Endothelial cell (in vitro differentiated cells): ENCODE data around the gene CACNA1C. TPM values are rescaled to one million over a fixed set of nuclear protein-coding genes. Genes with fewer than 3 reads are reported as not detected.

Experiments
- DNase-seq: peaks from one replicate; pipeline ENCODE4 v3.0.0; 2021; ENCODE audit warnings: low spot score
- H3K27ac Mint-ChIP-seq: one replicate; pipeline ENCODE4 v1.8.0; 2021; ENCODE audit warnings: mixed read lengths, inconsistent platforms; ENCODE audit not compliant: unreplicated experiment
- H3K27me3 Mint-ChIP-seq: one replicate; pipeline ENCODE4 v1.8.0; 2021; ENCODE audit warnings: mild to moderate bottlenecking, moderate library complexity, mixed read lengths, inconsistent platforms; ENCODE audit not compliant: unreplicated experiment
- H3K36me3 Mint-ChIP-seq: one replicate; pipeline ENCODE4 v1.8.0; 2021; ENCODE audit warnings: mild to moderate bottlenecking, low read depth, mixed read lengths, inconsistent platforms; ENCODE audit not compliant: unreplicated experiment
- H3K4me1 Mint-ChIP-seq: one replicate; pipeline ENCODE4 v1.8.0; 2021; ENCODE audit warnings: mild to moderate bottlenecking, mixed read lengths, inconsistent platforms; ENCODE audit not compliant: unreplicated experiment
- H3K4me3 Mint-ChIP-seq: one replicate; pipeline ENCODE4 v1.8.0; 2021; ENCODE audit warnings: mild to moderate bottlenecking, mixed read lengths, inconsistent platforms; ENCODE audit not compliant: unreplicated experiment
- H3K9me3 Mint-ChIP-seq: one replicate; pipeline ENCODE4 v1.8.0; 2021; ENCODE audit warnings: mixed read lengths, inconsistent platforms; ENCODE audit not compliant: unreplicated experiment
- CTCF ChIP-seq: fragments of 200-600 bp; sonication (generic); IDR thresholded peaks from one replicate; pipeline ENCODE4 v1.5.0; 2021; ENCODE audit warnings: antibody characterized with exemption; ENCODE audit not compliant: unreplicated experiment
- total RNA-seq: library from RNA; stranded (reverse); fragmentation: NEBNext Ultra II Directional; extraction: Animal tissue kit (Norgen Biotek cat#: 25700); gene quantifications from one replicate; pipeline ENCODE4 v1.2.1, GENCODE V29; 2021; ENCODE audit not compliant: unreplicated experiment

The CACNA1C gene
- total RNA-seq, 1 donor from 2014 or later = 11.1 TPM

- H3K4me1 Mint-ChIP-seq = no peaks in the 10 kb centered on the region
- no peaks in the 10 kb centered on the region for H3K36me3 Mint-ChIP-seq
- no peaks in the 10 kb centered on the region for H3K9me3 Mint-ChIP-seq
- DNase-seq = no peak
- H3K27me3 Mint-ChIP-seq = peaks cover under 1% of the 10 kb centered on the region
- H3K27ac Mint-ChIP-seq = no peak overlapping the region
- no peak overlapping the region for H3K4me3 Mint-ChIP-seq
- no peak for TF ChIP-seq CTCF
These were observed 214.2 kb downstream of the CACNA1C start for GRCh38 chr12:2266666-2267620.

GRCh38 chr12:2267703-2268470 is 215.1 kb downstream of the CACNA1C start:
- no peak overlapping the region for H3K4me3 Mint-ChIP-seq
- no peaks in the 10 kb centered on the region for H3K4me1 Mint-ChIP-seq
- TF ChIP-seq CTCF = no peak
- peaks cover 6% of the 10 kb centered on the region for H3K27me3 Mint-ChIP-seq
- H3K9me3 Mint-ChIP-seq = no peaks in the 10 kb centered on the region
- H3K27ac Mint-ChIP-seq = no peak overlapping the region
- peaks cover 3% of the 10 kb centered on the region for H3K36me3 Mint-ChIP-seq
- DNase-seq = no peak

- no peaks in the 10 kb centered on the region for H3K4me1 Mint-ChIP-seq
- H3K36me3 Mint-ChIP-seq = peaks cover 3% of the 10 kb centered on the region
- H3K27me3 Mint-ChIP-seq = peaks cover 6% of the 10 kb centered on the region
- no peaks in the 10 kb centered on the region for H3K9me3 Mint-ChIP-seq
- H3K4me3 Mint-ChIP-seq = no peak overlapping the region
- H3K27ac Mint-ChIP-seq = no peak overlapping the region
- no peak for TF ChIP-seq CTCF
- no peak for DNase-seq
These were observed 215.9 kb downstream of the CACNA1C start for GRCh38 chr12:2268471-2269286.

- peaks cover 6% of the 10 kb centered on the region for H3K27me3 Mint-ChIP-seq
- H3K9me3 Mint-ChIP-seq = no peaks in the 10 kb centered on the region
- no peak overlapping the region for H3K27ac Mint-ChIP-seq
- H3K4me3 Mint-ChIP-seq = no peak overlapping the region
- DNase-seq = no peak
- TF ChIP-seq CTCF = no peak
- peaks cover 3% of the 10 kb centered on the region for H3K36me3 Mint-ChIP-seq
- no peaks in the 10 kb centered on the region for H3K4me1 Mint-ChIP-seq
These were observed 218.1 kb downstream of the CACNA1C start for GRCh38 chr12:2270846-2271245.
